OCI-LY3 (cell line): ENCODE measurements around the gene RPS18.

Experiments
- H2AFZ ChIP-seq: fragments of 200-600, 300-600 bp; shearing (Covaris generic); 2 replicates; pipeline ENCODE4 v1.6.0; 2014; ENCODE audit warnings: antibody characterized with exemption, low read depth, low read length
- H3K27ac ChIP-seq: fragments of 200-600, 300-600 bp; sonication (generic); 2 replicates; pipeline ENCODE4 v1.5.1; 2014; ENCODE audit warnings: mild to moderate bottlenecking, low read length, moderate library complexity, mixed read lengths
- H3K27me3 ChIP-seq: fragments of 200-600, 300-600 bp; sonication (generic); 2 replicates; pipeline ENCODE4 v1.6.1; 2014; ENCODE audit warnings: low read depth, low read length, mixed read lengths
- H3K36me3 ChIP-seq: fragments of 200-600, 300-600 bp; sonication (generic); replicated peaks from 2 replicates; pipeline ENCODE3; 2014; ENCODE audit warnings: low read depth, low read length, mixed read lengths
- H3K4me1 ChIP-seq: fragments of 300-600, 200-600 bp; sonication (generic); 2 replicates; pipeline ENCODE4 v1.6.1; 2014; ENCODE audit warnings: low read length, mixed read lengths
- H3K4me2 ChIP-seq: fragments of 200-600, 300-600 bp; sonication (generic); 2 replicates; pipeline ENCODE4 v1.6.1; 2014; ENCODE audit warnings: low read length, mixed read lengths
- H3K4me3 ChIP-seq: fragments of 300-600, 200-600 bp; sonication (generic); 2 replicates; pipeline ENCODE4 v1.5.1; 2014; ENCODE audit warnings: antibody characterized with exemption, mild to moderate bottlenecking, low read length, moderate library complexity
- H3K79me2 ChIP-seq: fragments of 300-600, 200-600 bp; shearing (Covaris generic); 2 replicates; pipeline ENCODE4 v1.6.1; 2014; ENCODE audit warnings: mild to moderate bottlenecking, low read length, mixed read lengths
- H3K9ac ChIP-seq: fragments of 300-600, 200-600 bp; shearing (Covaris generic); 2 replicates; pipeline ENCODE4 v1.6.0; 2014; ENCODE audit warnings: mild to moderate bottlenecking, low read length, moderate library complexity
- H3K9me3 ChIP-seq: fragments of 200-600, 300-600 bp; shearing (Covaris generic); 2 replicates; pipeline ENCODE4 v1.6.1; 2014; ENCODE audit warnings: low read length, mixed read lengths; ENCODE audit not compliant: insufficient read depth
- H4K20me1 ChIP-seq: fragments of 200-600, 300-600 bp; sonication (generic); 2 replicates; pipeline ENCODE4 v1.6.1; 2016; ENCODE audit warnings: low read length, mixed read lengths; ENCODE audit not compliant: insufficient read depth
- EZH2phosphoT487 ChIP-seq: fragments of 200-600 bp; shearing (Covaris generic); IDR thresholded peaks from 2 replicates; pipeline ENCODE4 v1.6.1; 2018; ENCODE audit warnings: antibody characterized with exemption, mixed run types, low read depth
- TF ChIP-seq, protein P1 (sequence below): fragments of 200-600, 300-600 bp; sonication (generic); IDR thresholded peaks from 2 replicates; pipeline ENCODE4 v1.5.1; 2014; ENCODE audit warnings: antibody characterized with exemption, low read length, low read depth

The RPS18 gene

DNA sequence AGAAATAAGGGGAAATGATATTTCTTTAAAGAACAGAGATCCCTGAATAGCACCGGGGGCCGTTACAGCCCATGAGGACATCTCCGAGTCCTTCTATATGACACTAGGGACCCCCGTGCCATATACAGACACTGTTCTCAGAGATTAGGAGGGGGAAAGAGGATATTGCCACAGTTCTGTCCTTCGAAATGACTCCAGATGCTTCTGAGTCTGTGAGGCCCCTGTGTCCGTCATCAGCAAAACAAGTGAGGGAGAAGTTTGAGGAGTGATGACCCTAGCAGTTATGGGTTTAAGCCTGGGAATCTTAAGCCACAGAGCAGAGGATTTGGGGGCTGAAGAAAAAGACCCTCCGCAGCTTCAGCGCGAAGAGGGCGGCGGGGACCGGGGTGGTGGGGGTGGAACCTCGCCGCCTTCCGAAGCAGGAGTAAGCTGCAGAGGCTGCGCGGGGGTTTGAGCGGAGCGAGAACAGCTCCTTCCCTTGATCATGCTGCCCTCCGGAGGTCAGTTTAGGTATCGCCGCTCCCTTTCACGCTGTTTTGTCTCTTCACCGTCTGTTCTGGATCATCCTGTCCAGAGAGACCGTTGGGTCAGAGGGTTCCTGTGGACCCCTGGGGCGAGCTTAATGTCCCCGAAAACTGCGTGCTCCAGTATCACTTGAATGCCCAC, 23.8 kb upstream of the RPS18 start:
- H3K27me3 ChIP-seq: peaks cover 4% of the 10 kb centered on the region; the same call in 1 of the 2 replicates
- H3K9ac ChIP-seq: peak overlapping the region; percentile 74

DNA sequence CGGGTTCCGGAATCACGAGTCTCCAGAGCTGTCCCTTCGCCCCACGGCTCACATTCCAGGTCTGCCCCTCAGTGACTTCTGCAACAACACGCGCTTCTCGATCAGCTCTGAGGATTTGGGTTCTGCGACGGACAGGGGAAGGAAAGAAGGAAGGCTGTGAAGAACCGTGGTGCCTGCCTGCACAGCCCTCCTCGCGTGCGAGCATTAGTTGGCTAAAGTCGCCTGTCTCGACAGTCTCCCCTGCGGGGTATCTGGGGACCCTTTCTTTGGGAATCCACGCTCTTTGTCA, 23.3 kb upstream of the RPS18 start:
- no peaks in the 10 kb centered on the region for H4K20me1 ChIP-seq
- no peak for TF ChIP-seq EZH2phosphoT487
- TF ChIP-seq, protein P1, sequence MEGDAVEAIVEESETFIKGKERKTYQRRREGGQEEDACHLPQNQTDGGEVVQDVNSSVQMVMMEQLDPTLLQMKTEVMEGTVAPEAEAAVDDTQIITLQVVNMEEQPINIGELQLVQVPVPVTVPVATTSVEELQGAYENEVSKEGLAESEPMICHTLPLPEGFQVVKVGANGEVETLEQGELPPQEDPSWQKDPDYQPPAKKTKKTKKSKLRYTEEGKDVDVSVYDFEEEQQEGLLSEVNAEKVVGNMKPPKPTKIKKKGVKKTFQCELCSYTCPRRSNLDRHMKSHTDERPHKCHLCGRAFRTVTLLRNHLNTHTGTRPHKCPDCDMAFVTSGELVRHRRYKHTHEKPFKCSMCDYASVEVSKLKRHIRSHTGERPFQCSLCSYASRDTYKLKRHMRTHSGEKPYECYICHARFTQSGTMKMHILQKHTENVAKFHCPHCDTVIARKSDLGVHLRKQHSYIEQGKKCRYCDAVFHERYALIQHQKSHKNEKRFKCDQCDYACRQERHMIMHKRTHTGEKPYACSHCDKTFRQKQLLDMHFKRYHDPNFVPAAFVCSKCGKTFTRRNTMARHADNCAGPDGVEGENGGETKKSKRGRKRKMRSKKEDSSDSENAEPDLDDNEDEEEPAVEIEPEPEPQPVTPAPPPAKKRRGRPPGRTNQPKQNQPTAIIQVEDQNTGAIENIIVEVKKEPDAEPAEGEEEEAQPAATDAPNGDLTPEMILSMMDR: no peak; the same call in 1 of the 2 replicates
- H3K9me3 ChIP-seq: no peaks in the 10 kb centered on the region
- no peaks in the 10 kb centered on the region; the same call in 1 of the 2 replicates for H3K79me2 ChIP-seq
- peak overlapping the region; percentile 83 for H2AFZ ChIP-seq
- peak overlapping the region; percentile 39 for H3K27ac ChIP-seq
- H3K27me3 ChIP-seq: no peaks in the 10 kb centered on the region
- H3K4me2 ChIP-seq: peak overlapping the region; percentile 99
- H3K36me3 ChIP-seq: peaks cover 3% of the 10 kb centered on the region
- H3K4me1 ChIP-seq: peaks cover 7% of the 10 kb centered on the region
- H3K4me3 ChIP-seq: peak overlapping the region; percentile 99
- H3K9ac ChIP-seq: peak overlapping the region; percentile 74

More for the DNA sequence above, 23.8 kb upstream of the RPS18 start:
- H3K4me3 ChIP-seq: peak overlapping the region; percentile 99
- H3K4me2 ChIP-seq: peak overlapping the region; percentile 99
- H4K20me1 ChIP-seq: no peaks in the 10 kb centered on the region
- H3K36me3 ChIP-seq: peaks cover 3% of the 10 kb centered on the region
- H2AFZ ChIP-seq: peak overlapping the region; percentile 98
- H3K79me2 ChIP-seq: no peaks in the 10 kb centered on the region; the same call in 1 of the 2 replicates
- peaks cover 7% of the 10 kb centered on the region for H3K4me1 ChIP-seq
- H3K27ac ChIP-seq: peak overlapping the region; percentile 39
- H3K9me3 ChIP-seq: no peaks in the 10 kb centered on the region
- no peak for TF ChIP-seq EZH2phosphoT487
- TF ChIP-seq, protein P1: peak; percentile 68

- TF ChIP-seq EZH2phosphoT487: no peak
- TF ChIP-seq, protein P1: 0 out of 2 replicates have a peak, but pooled peaks have one; percentile 11
Observed at GRCh38 chr6:33248932-33249731, 22.7 kb upstream of the RPS18 start.

More at GRCh38 chr6:33248932-33249731, 22.7 kb upstream of the RPS18 start:
- H3K9me3 ChIP-seq: no peaks in the 10 kb centered on the region
- H3K36me3 ChIP-seq: peaks cover 3% of the 10 kb centered on the region
- H3K79me2 ChIP-seq: no peaks in the 10 kb centered on the region; the same call in 1 of the 2 replicates
- peaks cover 7% of the 10 kb centered on the region for H3K4me1 ChIP-seq
- peak overlapping the region; percentile 96 for H3K9ac ChIP-seq
- H3K4me3 ChIP-seq: peak overlapping the region; percentile 99
- H4K20me1 ChIP-seq: no peaks in the 10 kb centered on the region
- H3K4me2 ChIP-seq: peak overlapping the region; percentile 99
- peak overlapping the region; percentile 72 for H3K27ac ChIP-seq
- H2AFZ ChIP-seq: peak overlapping the region; percentile 83
- H3K27me3 ChIP-seq: no peaks in the 10 kb centered on the region
